HEK293 (cell line): ENCODE measurements around the gene PKD2.
A peak's percentile ranks its signal among the peaks of the same experiment; 100 is the strongest.
"Not testable (repeated sequence)": the region's sequence is repeated elsewhere in the genome, so short reads cannot be mapped to it uniquely, and the experiment has no call there.

Source experiments
- CTCF ChIA-PET: fragments of 350-600 bp; formaldehyde crosslinking; extraction: SDS; loops from one replicate; lab custom pipeline; 2021; ENCODE audit warnings: antibody characterized with exemption; lab: Yijun Ruan, JAX
- POLR2A ChIA-PET: fragments of 300-600 bp; formaldehyde crosslinking; extraction: SDS; loops from one replicate; lab custom pipeline; 2020; ENCODE audit warnings: antibody characterized with exemption, inconsistent platforms; lab: Yijun Ruan, JAX
- H3K27ac ChIP-seq: fragments of 200-500 bp; sonication (Bioruptor generic); 2 replicates; pipeline ENCODE4 v1.5.1; 2014; ENCODE audit warnings: low read depth, low read length, control low read depth, inconsistent platforms; ENCODE audit errors: extremely low read depth
- H3K36me3 ChIP-seq, 2 experiments: fragments of 200-500 bp in 1 of 2; sonication (Bioruptor generic) in 1 of 2; 1 replicate in 1 of 2; 2 replicates in 1 of 2; pipeline ENCODE4 v1.5.1; 2014 to 2017; ENCODE audit warnings: inconsistent platforms in 2 of 2, low read length in 2 of 2; ENCODE audit not compliant: control insufficient read depth in 2 of 2, insufficient read depth in 1 of 2
- H3K4me1 ChIP-seq: fragments of 200-500 bp; sonication (Bioruptor generic); 2 replicates; pipeline ENCODE4 v1.5.1; 2014; ENCODE audit warnings: mild to moderate bottlenecking, low read length, inconsistent platforms; ENCODE audit not compliant: control insufficient read depth, insufficient read depth
- H3K4me3 ChIP-seq: 2 replicates; pipeline ENCODE4 v1.5.1; 2011; ENCODE audit warnings: low read depth, mild to moderate bottlenecking, control low read depth, low read length, moderate library complexity
- H3K9me3 ChIP-seq: fragments of 200-500 bp; sonication (Bioruptor generic); 2 replicates; pipeline ENCODE4 v1.5.1; 2014; ENCODE audit warnings: low read depth, low read length, inconsistent platforms; ENCODE audit not compliant: control insufficient read depth, insufficient read depth
- FEZF1 ChIP-seq: fragments of 450-650 bp; formaldehyde crosslinking; IDR thresholded peaks from 2 replicates; pipeline ENCODE4 v1.5.1; 2016; ENCODE audit warnings: missing biosample characterization, missing genetic modification characterization
- MYNN ChIP-seq: fragments of 450-650 bp; formaldehyde crosslinking; IDR thresholded peaks from 2 replicates; pipeline ENCODE4 v1.5.1; 2016; ENCODE audit warnings: missing biosample characterization, missing genetic modification characterization, borderline replicate concordance
- MZF1 ChIP-seq: fragments of 450-650 bp; formaldehyde crosslinking; IDR thresholded peaks from 2 replicates; pipeline ENCODE4 v1.5.1; 2017; ENCODE audit warnings: missing biosample characterization, missing genetic modification characterization, borderline replicate concordance
- OVOL3 ChIP-seq: fragments of 450-650 bp; formaldehyde crosslinking; IDR thresholded peaks from 2 replicates; pipeline ENCODE4 v1.5.1; 2016; ENCODE audit warnings: missing biosample characterization, missing genetic modification characterization
- SETDB1 ChIP-seq: IDR thresholded peaks from one replicate; pipeline ENCODE4 v1.6.1; 2017; ENCODE audit warnings: mild to moderate bottlenecking, low read length, moderate library complexity, mixed read lengths; ENCODE audit not compliant: insufficient read length
- ZBTB17 ChIP-seq: fragments of 450-650 bp; formaldehyde crosslinking; IDR thresholded peaks from 2 replicates; pipeline ENCODE4 v1.5.1; 2016; ENCODE audit warnings: missing biosample characterization, missing genetic modification characterization
- ZNF114 ChIP-seq: fragments of 450-650 bp; formaldehyde crosslinking; IDR thresholded peaks from 2 replicates; pipeline ENCODE4 v1.5.0; 2017; ENCODE audit warnings: missing biosample characterization, missing genetic modification characterization
- ZNF311 ChIP-seq: fragments of 450-650 bp; formaldehyde crosslinking; IDR thresholded peaks from 2 replicates; pipeline ENCODE4 v1.5.1; 2017; ENCODE audit warnings: missing biosample characterization, missing genetic modification characterization, borderline replicate concordance
- ZNF37A ChIP-seq: fragments of 450-650 bp; IDR thresholded peaks from 2 replicates; pipeline ENCODE4 v1.5.1; 2018; ENCODE audit warnings: missing biosample characterization, missing genetic modification characterization
- ZNF398 ChIP-seq: fragments of 450-650 bp; formaldehyde crosslinking; IDR thresholded peaks from 2 replicates; pipeline ENCODE4 v1.5.1; 2017; ENCODE audit warnings: missing biosample characterization, missing genetic modification characterization
- ZNF555 ChIP-seq: fragments of 450-650 bp; formaldehyde crosslinking; conservative IDR thresholded peaks from 2 replicates; pipeline ENCODE4 v1.5.1; 2017; ENCODE audit warnings: missing biosample characterization, mild to moderate bottlenecking, missing genetic modification characterization, inconsistent platforms
- ZNF596 ChIP-seq: fragments of 450-650 bp; IDR thresholded peaks from 2 replicates; pipeline ENCODE4 v1.5.0; 2018; ENCODE audit warnings: missing biosample characterization, mild to moderate bottlenecking, missing genetic modification characterization, moderate library complexity
- ZNF624 ChIP-seq: fragments of 450-650 bp; formaldehyde crosslinking; IDR thresholded peaks from 2 replicates; pipeline ENCODE4 v1.5.1; 2017; ENCODE audit warnings: missing biosample characterization, missing genetic modification characterization
- ZNF658 ChIP-seq: fragments of 450-650 bp; formaldehyde crosslinking; IDR thresholded peaks from 2 replicates; pipeline ENCODE4; 2016; ENCODE audit warnings: missing biosample characterization, missing genetic modification characterization
- ZNF707 ChIP-seq: fragments of 450-650 bp; formaldehyde crosslinking; IDR thresholded peaks from 2 replicates; pipeline ENCODE4 v1.5.1; 2016; ENCODE audit warnings: missing biosample characterization, missing genetic modification characterization
- ZXDB ChIP-seq: fragments of 450-650 bp; formaldehyde crosslinking; IDR thresholded peaks from 2 replicates; pipeline ENCODE4 v1.5.1; 2016; ENCODE audit warnings: missing biosample characterization, missing genetic modification characterization
- TF ChIP-seq, protein P1 (sequence below): fragments of 450-650 bp; formaldehyde crosslinking; IDR thresholded peaks from 2 replicates; pipeline ENCODE4 v1.5.1; 2016; ENCODE audit warnings: missing biosample characterization, missing genetic modification characterization
- TF ChIP-seq, protein P2 (sequence below): fragments of 450-650 bp; formaldehyde crosslinking; IDR thresholded peaks from 2 replicates; pipeline ENCODE4 v1.5.1; 2016; ENCODE audit warnings: missing biosample characterization, missing genetic modification characterization

PKD2 gene

GRCh38 chr4:88022289-88022688 lies 14.9 kb downstream of the PKD2 start:
- no peak for TF ChIP-seq FEZF1 (tag by site-specific recombination)
- no peak for TF ChIP-seq OVOL3 (tag by site-specific recombination)
- no peak for TF ChIP-seq ZNF624 (tag by site-specific recombination)
- no peak for TF ChIP-seq ZNF658 (tag by site-specific recombination)
- TF ChIP-seq ZNF114: no peak
- TF ChIP-seq ZNF311 (tag by site-specific recombination): no peak
- no peak for TF ChIP-seq MYNN (tag by site-specific recombination)
- no peak for TF ChIP-seq MZF1 (tag by site-specific recombination)
- TF ChIP-seq ZXDB: no peak
- TF ChIP-seq, protein P1, sequence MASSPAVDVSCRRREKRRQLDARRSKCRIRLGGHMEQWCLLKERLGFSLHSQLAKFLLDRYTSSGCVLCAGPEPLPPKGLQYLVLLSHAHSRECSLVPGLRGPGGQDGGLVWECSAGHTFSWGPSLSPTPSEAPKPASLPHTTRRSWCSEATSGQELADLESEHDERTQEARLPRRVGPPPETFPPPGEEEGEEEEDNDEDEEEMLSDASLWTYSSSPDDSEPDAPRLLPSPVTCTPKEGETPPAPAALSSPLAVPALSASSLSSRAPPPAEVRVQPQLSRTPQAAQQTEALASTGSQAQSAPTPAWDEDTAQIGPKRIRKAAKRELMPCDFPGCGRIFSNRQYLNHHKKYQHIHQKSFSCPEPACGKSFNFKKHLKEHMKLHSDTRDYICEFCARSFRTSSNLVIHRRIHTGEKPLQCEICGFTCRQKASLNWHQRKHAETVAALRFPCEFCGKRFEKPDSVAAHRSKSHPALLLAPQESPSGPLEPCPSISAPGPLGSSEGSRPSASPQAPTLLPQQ (tag by site-specific recombination): no peak
- TF ChIP-seq ZNF555: no peak
- no peak for TF ChIP-seq ZNF37A (tag by site-specific recombination)
- TF ChIP-seq, protein P2, sequence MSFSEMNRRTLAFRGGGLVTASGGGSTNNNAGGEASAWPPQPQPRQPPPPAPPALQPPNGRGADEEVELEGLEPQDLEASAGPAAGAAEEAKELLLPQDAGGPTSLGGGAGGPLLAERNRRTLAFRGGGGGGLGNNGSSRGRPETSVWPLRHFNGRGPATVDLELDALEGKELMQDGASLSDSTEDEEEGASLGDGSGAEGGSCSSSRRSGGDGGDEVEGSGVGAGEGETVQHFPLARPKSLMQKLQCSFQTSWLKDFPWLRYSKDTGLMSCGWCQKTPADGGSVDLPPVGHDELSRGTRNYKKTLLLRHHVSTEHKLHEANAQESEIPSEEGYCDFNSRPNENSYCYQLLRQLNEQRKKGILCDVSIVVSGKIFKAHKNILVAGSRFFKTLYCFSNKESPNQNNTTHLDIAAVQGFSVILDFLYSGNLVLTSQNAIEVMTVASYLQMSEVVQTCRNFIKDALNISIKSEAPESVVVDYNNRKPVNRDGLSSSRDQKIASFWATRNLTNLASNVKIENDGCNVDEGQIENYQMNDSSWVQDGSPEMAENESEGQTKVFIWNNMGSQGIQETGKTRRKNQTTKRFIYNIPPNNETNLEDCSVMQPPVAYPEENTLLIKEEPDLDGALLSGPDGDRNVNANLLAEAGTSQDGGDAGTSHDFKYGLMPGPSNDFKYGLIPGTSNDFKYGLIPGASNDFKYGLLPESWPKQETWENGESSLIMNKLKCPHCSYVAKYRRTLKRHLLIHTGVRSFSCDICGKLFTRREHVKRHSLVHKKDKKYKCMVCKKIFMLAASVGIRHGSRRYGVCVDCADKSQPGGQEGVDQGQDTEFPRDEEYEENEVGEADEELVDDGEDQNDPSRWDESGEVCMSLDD: no peak
- no peak for TF ChIP-seq ZNF596
- no peak for TF ChIP-seq ZNF398 (tag by site-specific recombination)
- no peak for TF ChIP-seq ZBTB17
- TF ChIP-seq, all 188 proteins: peak for 0
- H3K27ac ChIP-seq: no peak overlapping the region
- H3K36me3 ChIP-seq: peaks cover 0 to 45% of the 10 kb centered on the region in 2 experiments; a peak in 2 of 3 replicates
- H3K4me1 ChIP-seq: no peaks in the 10 kb centered on the region
- CTCF ChIA-PET: interaction anchor here (0.6 to 2.3 kb wide), 2 partner anchors 11 to 47 kb away, joined by 6 to 13 read pairs; partner anchors contain the start of gene SPP1
- POLR2A ChIA-PET: no interaction called here
- H3K9me3 ChIP-seq: no peaks in the 10 kb centered on the region
- H3K4me3 ChIP-seq: no peak overlapping the region

- H3K9me3 ChIP-seq, H3K4me1 ChIP-seq, H3K4me3 ChIP-seq, H3K27ac ChIP-seq, POLR2A ChIA-PET: not testable (repeated sequence)
- CTCF ChIA-PET: interaction anchor here (1.3 kb wide), 1 partner anchor 186 kb away, joined by 3 read pairs; no protein-coding TSS in a partner anchor
- peaks cover 0 to 39% of the 10 kb centered on the region in 2 experiments; a peak in 2 of 3 replicates for H3K36me3 ChIP-seq
- TF ChIP-seq ZNF707 (tag by site-specific recombination) (peak; percentile 90), SETDB1 (peak; percentile 38)
These were observed 18.6 kb downstream of the PKD2 start for GRCh38 chr4:88025868-88026661.
